Measurements from ENCODE around the gene CDC73.

DNA sequence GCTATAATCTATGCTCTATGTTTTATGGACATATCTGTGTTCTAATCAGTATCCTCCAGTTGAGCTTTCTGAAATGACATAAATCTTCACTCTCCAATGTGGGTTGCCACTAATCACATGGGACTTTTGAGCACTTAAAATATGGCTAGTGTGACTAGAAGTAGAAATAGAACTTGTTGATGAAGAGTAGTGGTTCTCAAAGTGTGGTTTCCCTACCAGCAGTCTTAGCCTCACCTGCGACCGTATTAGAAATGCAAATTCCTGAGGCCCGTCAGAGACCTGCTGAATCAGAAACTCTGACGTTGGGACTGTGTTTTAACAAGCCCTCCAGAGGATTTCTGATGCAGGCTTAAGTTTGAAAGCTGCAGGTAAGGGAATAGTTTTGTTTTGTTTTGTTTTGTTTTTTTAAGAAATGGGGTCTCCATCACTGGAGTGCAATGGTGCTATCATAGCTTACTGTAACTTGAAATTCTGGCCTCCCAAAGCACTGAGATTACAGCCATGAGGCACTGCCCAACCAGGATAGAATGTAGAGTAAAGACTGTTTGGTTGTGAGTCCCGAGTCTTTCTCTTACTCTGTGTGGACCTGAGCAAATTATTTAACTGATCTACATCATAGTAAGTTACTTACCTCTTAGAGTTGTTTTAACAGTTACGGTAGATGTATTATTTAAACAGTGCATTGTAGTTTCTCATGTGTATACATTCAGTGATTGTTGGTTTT, 38.3 kb upstream of the CDC73 start:
- TF ChIP-seq CTCF (IDR thresholded peaks at IDR 0.05 in 2 of 3, conservative IDR thresholded peaks at IDR 0.05 in 1 of 3; ENCODE audit: borderline replicate concordance in 1 of 3, insufficient read depth in 1 of 3, low read depth in 2 of 3, low read length in 2 of 3) (no peak), EZH2 (IDR thresholded peaks at IDR 0.05) (no peak), YY1 (IDR thresholded peaks at IDR 0.05; ENCODE audit: extremely low read depth, insufficient replicate concordance, low read depth, low read length) (no peak), SRF (IDR thresholded peaks at IDR 0.05; ENCODE audit: low read depth) (no peak), ATF3 (IDR thresholded peaks at IDR 0.05) (no peak), TCF7L2 (IDR thresholded peaks at IDR 0.05; ENCODE audit: borderline replicate concordance, extremely low read depth, insufficient read depth, insufficient read length) (no peak), POLR2A (IDR thresholded peaks at IDR 0.05; ENCODE audit: borderline replicate concordance, extremely low read depth, insufficient read depth, insufficient read length) (no peak), ZFX (IDR thresholded peaks at IDR 0.05) (no peak), CEBPB (IDR thresholded peaks at IDR 0.05; ENCODE audit: low read depth) (no peak), SP1 (IDR thresholded peaks at IDR 0.05; ENCODE audit: low read depth) (no peak), POLR2AphosphoS5 (IDR thresholded peaks at IDR 0.05; ENCODE audit: low read depth, low read length) (no peak)
- TF ChIP-seq, protein P1, sequence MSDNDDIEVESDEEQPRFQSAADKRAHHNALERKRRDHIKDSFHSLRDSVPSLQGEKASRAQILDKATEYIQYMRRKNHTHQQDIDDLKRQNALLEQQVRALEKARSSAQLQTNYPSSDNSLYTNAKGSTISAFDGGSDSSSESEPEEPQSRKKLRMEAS (IDR thresholded peaks at IDR 0.05): no peak

Measured in HCT116 (cell line).